ENCODE measurements around the gene EEIG1. TPM values are rescaled to one million over a fixed set of nuclear protein-coding genes. Genes with fewer than 3 reads are reported as not detected.
A peak's percentile ranks its signal among the peaks of the same experiment; 100 is the strongest.

Gene EEIG1
- total RNA-seq, 1 experiment from 2014 or later: 52.3 TPM

DNA sequence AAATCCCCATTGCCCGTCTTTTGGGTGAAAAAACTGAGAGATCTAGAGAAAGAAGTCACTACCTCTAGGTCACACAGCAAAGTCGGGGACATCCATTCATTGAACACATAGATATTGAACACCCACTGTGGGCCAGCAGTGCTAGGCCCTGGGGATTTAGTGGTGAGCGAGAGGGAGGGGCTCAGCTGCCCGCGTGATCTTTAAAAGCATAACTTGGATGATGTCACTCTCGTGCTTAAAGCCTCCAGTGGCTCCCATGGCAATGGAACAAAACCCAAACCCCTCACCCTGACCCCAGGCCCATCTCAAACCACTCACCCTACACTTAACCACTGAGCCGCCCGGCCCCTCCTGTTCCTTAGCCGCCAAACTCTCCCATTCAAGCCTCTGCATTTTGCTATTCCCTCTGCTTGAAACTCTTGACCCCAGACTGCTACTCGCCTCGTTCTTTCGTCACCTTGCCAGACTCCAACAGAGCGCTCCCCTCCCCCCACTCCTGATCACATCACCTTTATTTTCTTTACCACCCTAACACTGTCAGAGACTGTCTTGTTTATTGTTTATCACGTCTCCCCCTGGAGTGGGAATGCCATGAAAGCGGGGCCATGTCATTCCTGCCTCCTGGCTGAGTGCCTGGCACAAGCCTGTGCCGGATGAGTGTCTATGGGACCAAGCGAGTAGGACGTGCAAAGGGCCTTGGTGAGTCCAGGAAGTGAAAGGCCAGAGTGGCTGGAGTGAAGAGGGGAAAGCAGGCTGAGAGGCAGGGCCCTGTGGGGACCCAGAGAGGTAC lies 49.5 kb downstream of the EEIG1 start:
- H3T11ph ChIP-seq (ENCODE audit: low read length): no peak overlapping the region

More for the DNA sequence above, 49.5 kb downstream of the EEIG1 start:
- H3K27me3 ChIP-seq (ENCODE audit: insufficient read depth, low read length): no peaks in the 10 kb centered on the region
- no peaks in the 10 kb centered on the region for H3K9me3 ChIP-seq (ENCODE audit: control insufficient read depth, low read depth, low read length)
- H3K4me2 ChIP-seq (ENCODE audit: insufficient read depth, insufficient read length, low read length): peak overlapping the region; percentile 74
- Mint-ChIP-seq H3K4me1 (peaks cover 32 to 42% of the 10 kb centered on the region in 2 experiments), H3K27ac (peak overlapping the region; percentile 56 to 88 (median 88); a peak in 5 of 7 replicates), H3K27me3 (ENCODE audit: low read depth) (peaks cover 30% of the 10 kb centered on the region), H3K4me3 (peak overlapping the region; percentile 62 to 80), H3K36me3 (ENCODE audit: insufficient read depth in 1 of 3, low read depth in 3 of 3) (peaks cover 2 to 13% (median 8%) of the 10 kb centered on the region in 3 experiments; a peak in 6 of 7 replicates), H3K9me3 (no peaks in the 10 kb centered on the region; a peak in 1 of 5 replicates)
- H3K79me1 ChIP-seq (ENCODE audit: insufficient read depth, low read depth, low read length, poor library complexity, severe bottlenecking): peaks cover 3% of the 10 kb centered on the region
- DNase-seq: peak; percentile 58
- no peaks in the 10 kb centered on the region for H3K79me2 ChIP-seq (ENCODE audit: insufficient read depth, low read length)
- no peak overlapping the region for H2AFZ ChIP-seq (ENCODE audit: low read length)
- H4K5ac ChIP-seq (ENCODE audit: insufficient read length, low read depth, low read length): no peak overlapping the region
- H3K4me1 ChIP-seq (ENCODE audit: insufficient read depth, low read length): peaks cover 2% of the 10 kb centered on the region; the same call in 1 of the 2 replicates
- no peak overlapping the region for H2BK12ac ChIP-seq (ENCODE audit: insufficient read length, low read depth, low read length)
- H3K23me2 ChIP-seq (ENCODE audit: insufficient read length, low read depth, low read length, poor library complexity, severe bottlenecking): peaks cover 16% of the 10 kb centered on the region
- no peak for TF ChIP-seq CTCF (conservative IDR thresholded peaks at IDR 0.05)
- no peak overlapping the region for H4K8ac ChIP-seq (replicated peaks; ENCODE audit: insufficient read length, low read depth, low read length)
- H2BK15ac ChIP-seq (ENCODE audit: low read depth, low read length): no peak overlapping the region
- H3K56ac ChIP-seq (ENCODE audit: insufficient read length, low read depth, low read length): no peak overlapping the region
- H3K14ac ChIP-seq (ENCODE audit: insufficient read depth, low read length): no peak overlapping the region
- no peak overlapping the region for H3K4ac ChIP-seq (ENCODE audit: low read depth, low read length)
- H3K18ac ChIP-seq (ENCODE audit: insufficient read length, low read depth, low read length): peak overlapping the region; percentile 28
- WGBS (ENCODE audit: extremely low coverage, insufficient read length, low lambda C conversion rate): no CpG with 5 or more reads among the region's 18 CpGs
- no peak overlapping the region for H2BK20ac ChIP-seq (ENCODE audit: low read depth, low read length, poor library complexity, severe bottlenecking)
- H4K20me1 ChIP-seq (ENCODE audit: control insufficient read depth, insufficient read depth, insufficient read length): no peaks in the 10 kb centered on the region
- no peak overlapping the region for H4K91ac ChIP-seq (ENCODE audit: insufficient read length, low read depth, low read length)
- no peak overlapping the region for H3K27ac ChIP-seq (ENCODE audit: insufficient read length, low read depth, low read length)
- H2AK5ac ChIP-seq (ENCODE audit: insufficient read length, low read length): no peak overlapping the region
- no peak overlapping the region for H2BK120ac ChIP-seq (ENCODE audit: low read depth, low read length, poor library complexity, severe bottlenecking)
- no peak overlapping the region for H3K9ac ChIP-seq (ENCODE audit: extremely low read depth, insufficient read length, low read length)
- no peak overlapping the region for H2BK5ac ChIP-seq (ENCODE audit: insufficient read length, low read length)
- H3K23ac ChIP-seq (ENCODE audit: insufficient read length, low read depth, low read length): no peak overlapping the region

Other genes with a start within 250 kb of the EEIG1 start
- 13.2 and 16.3 TPM in 2 replicates for gene TOR2A, start 245.7 kb downstream of the EEIG1 start, total RNA-seq (2021)
- gene SH2D3C, start 202.3 kb downstream of the EEIG1 start, total RNA-seq (2021): 1.3 and 1.7 TPM in 2 replicates
- 85.7 and 87.8 TPM in 2 replicates for gene CDK9, start 195.0 kb downstream of the EEIG1 start, total RNA-seq (2021)
- gene FPGS, start 178.1 kb downstream of the EEIG1 start, total RNA-seq (2021): 68.4 TPM in 2 replicates
- 1.8 and 2.1 TPM in 2 replicates for gene ENG, start 126.3 kb downstream of the EEIG1 start, total RNA-seq (2021)
- 31.6 and 41.9 TPM in 2 replicates for gene AK1, start 103.3 kb downstream of the EEIG1 start, total RNA-seq (2021)
- 29.8 and 30.2 TPM in 2 replicates for gene ST6GALNAC6, start 81.4 kb downstream of the EEIG1 start, total RNA-seq (2021)
- gene ST6GALNAC4, start 63.9 kb downstream of the EEIG1 start, total RNA-seq (2021): 15.4 and 16.5 TPM in 2 replicates
- 9.0 and 11.6 TPM in 2 replicates for gene PIP5KL1, start 50.2 kb downstream of the EEIG1 start, total RNA-seq (2021)
- 44.7 and 46.1 TPM in 2 replicates for gene DPM2, start 43.1 kb downstream of the EEIG1 start, total RNA-seq (2021)
- gene NAIF1, start 86.3 kb upstream of the EEIG1 start, total RNA-seq (2021): 6.3 TPM in 2 replicates
- 16.0 and 16.9 TPM in 2 replicates for gene SLC25A25, start 87.2 kb upstream of the EEIG1 start, total RNA-seq (2021)
- 60.4 and 63.9 TPM in 2 replicates for gene PTGES2, start 146.7 kb upstream of the EEIG1 start, total RNA-seq (2021)
- not detected in 2 replicates for gene LCN2, start 168.5 kb upstream of the EEIG1 start, total RNA-seq (2021)
- 72.5 and 74.9 TPM in 2 replicates for gene BBLN, start 179.3 kb upstream of the EEIG1 start, total RNA-seq (2021)
- gene CIZ1, start 210.6 kb upstream of the EEIG1 start, total RNA-seq (2021): 101 and 104 TPM in 2 replicates
- gene DNM1, start 222.4 kb upstream of the EEIG1 start, total RNA-seq (2021): 54.3 and 58.0 TPM in 2 replicates

Measured in H9 (cell line).